Measurements from ENCODE around the gene PHF13.

PHF13 gene

GRCh38 chr1:6580593-6581409, 32.7 kb upstream of the PHF13 start:
- TF ChIP-seq CTCF (IDR thresholded peaks at IDR 0.05; ENCODE audit: low read depth, low read length, missing control alignments), result peak; percentile 26
- no peak for DNase-seq (ENCODE audit: low read depth)
- in situ Hi-C loops (cut with HindIII; ENCODE audit: low sequenced_read_pairs), result no loop called here
- H3K4me3 ChIP-seq (ENCODE audit: low read depth, low read length), result peak overlapping the region; percentile 84

- in situ Hi-C loops (cut with HindIII; ENCODE audit: low sequenced_read_pairs), result no loop called here
- H3K4me3 ChIP-seq (ENCODE audit: low read depth, low read length), result no peak overlapping the region
- no peak for TF ChIP-seq CTCF (IDR thresholded peaks at IDR 0.05; ENCODE audit: low read depth, low read length, missing control alignments)
- no peak for DNase-seq (ENCODE audit: low read depth)
These were observed 31.8 kb upstream of the PHF13 start for GRCh38 chr1:6581561-6582305.

GRCh38 chr1:6582370-6582769, 31.2 kb upstream of the PHF13 start:
- TF ChIP-seq CTCF (IDR thresholded peaks at IDR 0.05; ENCODE audit: low read depth, low read length, missing control alignments), result no peak
- no peak for DNase-seq (ENCODE audit: low read depth)
- no peak overlapping the region for H3K4me3 ChIP-seq (ENCODE audit: low read depth, low read length)
- in situ Hi-C loops (cut with HindIII; ENCODE audit: low sequenced_read_pairs), result no loop called here

- in situ Hi-C loops (cut with HindIII; ENCODE audit: low sequenced_read_pairs), result no loop called here
- TF ChIP-seq CTCF (IDR thresholded peaks at IDR 0.05; ENCODE audit: low read depth, low read length, missing control alignments), result peak; percentile 18
- DNase-seq (ENCODE audit: low read depth), result no peak
- no peak overlapping the region for H3K4me3 ChIP-seq (ENCODE audit: low read depth, low read length)
These were observed 29.1 kb upstream of the PHF13 start for GRCh38 chr1:6584126-6585080.

- no peak overlapping the region for H3K4me3 ChIP-seq (ENCODE audit: low read depth, low read length)
- no peak for DNase-seq (ENCODE audit: low read depth)
- in situ Hi-C loops (cut with HindIII; ENCODE audit: low sequenced_read_pairs), result no loop called here
- TF ChIP-seq CTCF (IDR thresholded peaks at IDR 0.05; ENCODE audit: low read depth, low read length, missing control alignments), result no peak
These were observed 28.3 kb upstream of the PHF13 start for GRCh38 chr1:6585081-6585722.
